HG02642 (cell line): Measurements from ENCODE around the gene KLHL2.
"Not testable (repeated sequence)": the region's sequence is repeated elsewhere in the genome, so short reads cannot be mapped to it uniquely, and the experiment has no call there.

Source experiments
- ATAC-seq: cut with Tn5 transposase; IDR thresholded peaks from one replicate; pipeline ENCODE4 v1.9.1; 2021; ENCODE audit warnings: mild to moderate bottlenecking; ENCODE audit not compliant: unreplicated experiment, poor library complexity

Gene KLHL2

DNA sequence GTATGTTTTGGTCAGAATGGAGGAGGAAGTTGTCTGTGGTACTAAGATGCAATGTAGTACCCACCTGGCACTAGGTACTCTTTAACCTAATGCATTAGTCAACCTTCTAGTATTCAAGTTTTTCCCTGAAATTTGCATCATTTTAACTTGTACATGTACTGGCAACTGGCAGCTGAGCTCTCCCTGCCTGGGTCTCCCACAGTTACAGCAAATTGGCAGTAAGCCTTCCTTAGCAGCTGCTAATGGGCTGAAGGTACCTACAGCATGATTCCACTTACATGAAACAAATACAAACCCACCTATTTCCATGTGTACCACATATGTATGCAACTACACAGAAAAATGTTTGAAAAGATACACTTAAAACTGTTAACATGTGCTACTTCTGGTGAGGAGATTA is 8.1 kb upstream of the KLHL2 start:
- no peak for ATAC-seq

DNA sequence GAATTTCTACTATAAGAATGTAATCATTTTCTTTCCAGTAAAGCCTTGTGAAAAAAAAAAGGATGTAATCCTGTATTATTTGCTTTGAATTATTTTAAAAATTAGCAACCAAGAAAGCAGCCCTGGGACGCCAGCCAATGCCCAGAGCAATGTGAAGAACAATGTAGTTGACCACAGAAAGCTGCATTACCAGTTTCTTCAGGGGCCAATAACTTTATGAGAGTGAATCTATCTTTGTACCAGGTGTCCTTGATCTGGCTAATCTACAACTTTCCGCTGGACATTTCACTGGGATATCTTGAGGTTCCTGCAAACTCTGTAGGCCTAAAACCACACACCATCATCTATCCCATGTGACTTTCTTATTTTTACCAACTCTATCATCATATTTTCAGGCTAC is 7.6 kb upstream of the KLHL2 start:
- no peak for ATAC-seq

DNA sequence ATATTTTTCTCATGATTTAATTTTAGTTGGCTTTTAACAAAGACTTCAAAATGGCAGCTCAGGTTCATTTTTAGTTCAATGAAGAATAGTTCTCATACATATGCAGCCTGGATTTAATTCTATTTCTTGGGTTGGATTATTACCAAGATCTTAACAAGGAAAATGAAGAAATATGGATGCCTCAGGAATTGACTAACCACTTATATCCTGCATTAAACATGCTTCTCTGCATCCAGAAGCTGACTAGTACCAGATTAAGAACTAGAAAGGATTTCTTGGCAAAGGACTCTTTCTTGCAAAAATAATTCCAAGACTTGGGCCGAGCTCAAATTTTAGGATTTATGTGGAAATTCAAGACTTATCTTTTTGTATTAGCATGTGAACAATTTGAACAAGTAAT is 5.6 kb upstream of the KLHL2 start:
- ATAC-seq, result no peak

DNA sequence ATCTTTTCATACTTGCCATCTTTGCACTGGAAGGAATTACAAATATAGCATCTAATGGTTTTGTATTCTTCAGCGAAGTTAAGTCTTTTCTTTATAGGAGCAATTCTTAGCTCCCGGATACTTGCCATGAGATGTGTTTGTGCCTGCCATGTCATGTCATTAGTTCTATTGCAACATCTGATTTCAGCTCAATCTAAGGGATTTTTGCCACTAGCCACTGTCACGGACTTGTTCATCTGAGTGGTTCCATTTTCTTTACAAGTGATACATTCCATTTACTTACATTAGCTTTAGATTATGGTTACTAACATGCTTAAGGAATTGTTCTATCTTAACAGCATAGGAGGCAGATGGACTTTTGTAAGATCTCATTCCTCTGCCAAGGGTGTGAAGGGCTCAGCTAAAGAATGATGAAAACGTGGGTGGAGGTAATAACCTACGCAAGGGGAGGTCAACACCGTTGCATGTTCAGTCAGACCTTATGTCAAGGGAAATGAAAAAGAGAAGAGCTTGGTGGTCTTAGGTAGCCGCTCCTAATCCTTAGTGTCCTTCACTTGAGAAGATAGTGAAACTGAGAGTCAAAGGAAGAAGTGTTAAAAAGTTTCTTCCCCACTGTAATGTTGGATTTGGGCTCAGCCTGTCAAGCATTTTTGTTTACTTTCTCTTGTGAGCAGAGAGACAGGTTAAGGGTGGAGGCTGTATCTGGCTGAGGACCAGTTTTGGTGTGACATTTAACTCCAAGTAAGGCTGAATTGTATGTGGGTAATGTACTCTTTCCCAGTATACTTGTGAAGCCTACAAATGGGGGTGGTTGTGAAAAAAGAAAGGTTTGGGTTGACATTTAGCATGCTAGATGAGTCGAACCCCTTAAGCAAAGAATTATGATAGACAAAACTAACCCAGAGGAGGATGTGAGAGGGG is 3.6 kb upstream of the KLHL2 start:
- ATAC-seq, result no peak

DNA sequence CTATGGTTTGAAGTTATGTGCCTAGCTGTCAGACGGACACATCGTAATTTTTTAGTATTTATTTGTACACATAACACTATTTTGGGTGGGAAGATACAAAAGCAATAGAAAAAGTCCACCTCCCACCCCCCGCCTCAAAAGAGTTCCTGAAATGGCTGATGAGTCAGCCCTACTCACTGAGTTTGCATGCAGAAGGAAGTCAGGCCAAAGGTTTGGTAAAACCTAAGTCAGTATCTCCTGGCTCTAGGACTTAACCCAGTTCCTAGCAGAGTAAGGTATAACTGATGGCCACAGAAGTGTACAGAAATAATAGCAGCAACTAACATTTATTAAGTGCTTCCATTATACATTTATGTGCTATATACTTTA is 2.9 kb upstream of the KLHL2 start:
- ATAC-seq, result no peak

DNA sequence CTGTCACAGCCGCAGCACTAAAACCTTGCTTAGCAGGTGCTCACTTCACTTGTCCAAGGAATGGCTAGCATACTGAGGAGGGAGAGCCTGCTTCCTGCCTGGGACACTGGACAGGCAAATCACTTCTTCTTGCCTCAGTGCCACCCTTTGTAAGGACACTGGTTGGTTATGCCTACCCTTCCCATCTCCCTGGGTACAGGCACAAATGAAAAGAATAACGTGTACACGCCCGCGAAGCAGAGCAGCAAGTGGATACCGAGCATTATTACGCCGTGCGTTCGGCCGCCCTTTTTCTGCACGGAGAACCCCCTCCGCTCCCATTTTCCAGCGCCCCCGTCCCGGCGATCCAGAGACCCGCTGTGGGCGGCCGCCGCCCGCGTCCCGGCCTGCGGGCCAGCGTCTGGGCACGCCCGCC is 338 bp upstream of the KLHL2 start:
- ATAC-seq, result peak; percentile 34

DNA sequence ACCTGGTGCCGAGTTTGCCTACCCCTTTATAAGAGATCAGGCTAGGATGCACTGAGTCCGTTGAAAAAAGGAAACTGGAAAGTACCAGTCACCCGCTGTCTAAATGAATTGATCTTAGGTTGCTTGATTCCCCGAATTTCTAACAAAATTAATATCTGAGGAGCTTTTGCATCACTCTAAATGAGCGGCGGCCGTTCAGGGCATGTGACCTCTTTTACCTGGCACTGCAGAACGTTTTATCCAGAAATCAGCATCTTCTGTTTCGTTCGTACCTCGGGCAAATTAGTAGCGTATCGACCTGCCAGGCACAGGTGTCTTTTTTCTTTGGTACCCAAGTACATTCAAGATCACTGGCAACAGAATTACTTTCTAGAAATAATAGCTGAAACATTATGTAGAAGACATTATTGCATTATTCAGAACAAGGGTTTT is 876 bp downstream of the KLHL2 start:
- ATAC-seq, result no peak

DNA sequence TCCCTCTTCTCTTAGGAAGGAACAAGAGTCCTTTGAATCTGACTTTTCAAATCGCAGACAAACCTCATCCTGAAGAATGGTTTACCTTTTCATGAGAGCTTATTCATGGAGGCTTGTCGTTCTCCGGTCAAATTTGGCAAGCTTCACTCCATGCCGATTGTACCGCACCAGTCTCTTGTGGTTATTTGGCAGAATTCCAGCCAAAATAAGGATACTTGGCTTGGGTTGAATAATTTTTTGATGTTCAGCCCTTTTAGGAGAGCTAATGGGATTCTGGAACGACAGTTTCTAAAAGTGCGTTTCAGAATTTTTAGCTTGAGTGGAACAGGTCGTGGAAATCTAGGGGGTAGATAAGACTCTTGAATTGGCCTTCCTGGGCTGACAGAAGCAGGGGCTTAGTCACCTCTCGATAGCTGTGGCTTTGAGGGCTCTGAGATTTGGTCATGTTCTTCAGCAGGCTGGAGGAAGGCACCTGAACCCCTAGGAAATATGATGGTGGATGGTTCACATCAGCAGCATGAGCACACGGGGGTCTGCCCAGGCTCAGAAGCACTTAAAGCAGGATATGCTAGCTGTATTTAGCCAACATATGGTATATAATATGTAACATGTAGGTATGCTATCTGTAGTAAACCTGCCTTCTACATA is 1.5 kb downstream of the KLHL2 start:
- ATAC-seq, result no peak

DNA sequence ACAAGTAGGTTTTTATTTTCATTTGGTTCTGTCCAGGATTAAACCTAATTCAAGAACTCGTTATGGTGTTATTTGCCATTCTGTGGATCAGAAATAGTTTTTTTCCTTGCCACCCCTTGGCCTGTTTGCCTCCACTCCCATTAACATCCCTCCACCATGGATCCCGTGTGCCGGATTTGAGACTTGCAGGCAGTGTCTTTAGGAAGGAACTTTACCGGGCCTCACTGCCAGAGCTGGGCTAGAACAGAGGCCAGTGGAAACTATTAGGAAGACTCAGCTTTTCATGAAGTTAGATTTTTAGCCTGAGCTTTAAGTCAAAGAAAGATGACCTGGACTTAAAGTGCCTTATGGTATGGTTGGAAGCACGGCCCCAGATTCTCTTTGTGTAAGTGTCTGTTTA is 2.4 kb downstream of the KLHL2 start:
- no peak for ATAC-seq

DNA sequence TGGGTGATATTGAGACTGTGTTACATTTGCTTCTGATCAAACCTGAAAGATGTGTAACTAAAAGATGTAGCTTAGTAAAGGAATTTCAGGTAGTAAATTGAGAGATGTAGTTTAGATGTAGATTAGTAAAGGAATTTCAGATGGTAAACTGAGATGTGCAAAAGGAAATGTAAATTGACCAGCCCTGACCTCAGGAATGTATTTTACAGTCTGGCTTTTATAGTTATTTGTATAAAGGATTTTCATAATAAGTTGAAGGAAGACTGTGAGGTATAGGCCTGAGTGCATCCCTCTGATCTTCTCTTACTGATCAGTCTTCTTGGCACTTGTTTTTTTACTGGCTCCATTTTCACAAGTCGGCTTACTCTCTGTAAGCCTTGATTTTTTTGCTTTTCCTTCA is 3.2 kb downstream of the KLHL2 start:
- ATAC-seq, result no peak

DNA sequence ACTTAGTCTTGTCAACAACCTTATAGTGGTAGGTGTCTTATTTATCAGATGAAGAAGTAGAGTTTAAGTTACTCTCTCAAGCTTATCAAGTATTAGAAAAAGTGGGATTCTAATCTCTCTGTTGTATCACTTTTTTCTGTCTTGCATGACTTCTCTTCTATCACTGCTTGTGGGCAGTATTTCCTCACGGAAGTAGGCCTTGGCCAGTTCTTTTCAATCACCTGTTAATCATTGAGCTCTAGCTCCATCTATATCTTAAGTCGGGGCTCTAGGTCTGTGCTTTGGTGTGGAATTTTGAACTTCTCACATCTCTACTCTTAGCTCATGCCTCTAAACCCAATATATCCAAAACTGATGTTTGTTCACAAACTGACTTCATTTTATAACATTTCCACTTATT is 5.3 kb downstream of the KLHL2 start:
- ATAC-seq, result not testable (repeated sequence)

DNA sequence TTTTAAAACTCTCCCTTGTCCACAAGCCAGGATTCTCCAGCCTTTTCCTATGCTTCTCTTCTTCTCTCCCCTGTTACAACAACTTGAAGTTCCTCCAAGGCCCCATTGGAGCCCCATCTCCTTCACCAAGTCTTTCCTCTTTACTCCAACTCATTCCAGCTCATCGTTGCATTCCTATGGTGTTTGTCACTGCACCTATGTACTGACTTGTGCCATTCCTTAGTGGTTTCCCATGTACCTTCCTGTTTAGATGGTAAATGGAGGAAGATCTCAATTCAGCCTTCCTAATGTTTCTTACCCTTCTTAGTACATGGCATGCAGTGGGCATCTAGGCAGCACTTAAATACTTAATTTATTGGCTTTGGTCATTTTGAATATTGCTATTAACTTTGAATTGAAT is 6.0 kb downstream of the KLHL2 start:
- ATAC-seq, result not testable (repeated sequence)

DNA sequence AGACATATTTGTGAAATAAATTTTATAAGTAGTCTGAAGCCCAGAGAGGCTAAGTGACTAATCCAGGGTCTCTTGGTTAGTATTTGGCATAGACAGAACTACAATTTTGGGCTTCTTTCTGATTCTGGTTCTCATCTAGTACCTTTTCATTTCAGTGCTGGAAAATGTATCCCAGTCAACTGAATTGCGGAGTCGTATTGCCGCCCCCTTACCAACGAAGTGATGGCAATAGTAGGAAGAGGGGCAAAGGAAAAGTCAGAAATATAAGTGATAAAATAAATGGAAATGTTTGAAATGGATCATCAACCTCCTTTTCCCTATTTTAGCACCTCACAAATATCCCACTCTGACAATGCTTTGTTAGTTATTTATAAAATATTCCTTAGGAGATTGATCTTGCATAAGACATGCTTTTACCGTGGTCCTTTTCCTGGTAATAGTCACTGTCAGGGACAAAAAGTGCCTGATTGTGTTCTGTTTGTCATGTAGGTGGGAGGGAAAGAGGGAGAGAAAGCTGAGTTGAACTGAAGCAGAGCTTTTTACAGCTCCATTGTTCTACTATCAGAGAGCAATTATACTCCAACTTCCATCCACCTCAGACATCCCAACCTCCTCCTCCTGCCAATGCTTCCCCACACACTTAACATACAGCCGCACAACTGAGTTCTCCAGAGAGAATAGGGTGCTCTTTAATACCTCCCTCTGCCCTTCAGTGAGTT is 6.8 kb downstream of the KLHL2 start:
- ATAC-seq, result not testable (repeated sequence)

DNA sequence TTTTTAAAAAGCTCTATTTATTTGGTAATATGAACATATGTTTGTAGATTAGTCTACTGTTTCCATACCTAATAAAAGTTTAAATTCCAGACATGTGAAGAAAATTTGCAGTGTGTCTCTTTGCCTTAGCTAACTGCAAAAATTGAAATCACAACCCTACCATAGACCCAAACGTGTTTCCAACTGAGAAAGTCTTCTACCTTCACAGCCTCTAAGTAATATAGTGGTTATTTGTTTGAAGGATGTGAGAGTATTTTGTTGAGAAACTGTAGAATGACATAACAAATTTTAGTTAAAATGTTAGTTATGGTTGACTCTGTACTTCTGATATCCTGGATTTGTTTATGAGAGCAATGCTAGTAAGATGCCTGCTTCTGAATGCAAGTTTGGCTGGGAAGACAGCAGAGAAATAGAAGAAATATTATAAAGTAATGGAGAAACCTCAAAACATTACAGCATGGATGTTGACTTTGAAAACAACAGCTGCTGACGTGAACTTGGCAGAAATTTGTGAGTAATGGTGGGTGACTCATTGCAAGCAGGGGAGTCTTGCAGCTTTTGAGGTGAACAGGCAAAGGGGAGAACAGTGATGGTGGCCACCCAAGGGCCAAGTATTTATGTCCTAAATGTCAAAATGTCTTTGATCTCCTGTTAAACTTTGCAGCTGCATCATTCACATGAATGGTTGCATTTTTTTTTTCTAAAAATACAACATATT is 7.8 kb downstream of the KLHL2 start:
- ATAC-seq, result peak; percentile 60

DNA sequence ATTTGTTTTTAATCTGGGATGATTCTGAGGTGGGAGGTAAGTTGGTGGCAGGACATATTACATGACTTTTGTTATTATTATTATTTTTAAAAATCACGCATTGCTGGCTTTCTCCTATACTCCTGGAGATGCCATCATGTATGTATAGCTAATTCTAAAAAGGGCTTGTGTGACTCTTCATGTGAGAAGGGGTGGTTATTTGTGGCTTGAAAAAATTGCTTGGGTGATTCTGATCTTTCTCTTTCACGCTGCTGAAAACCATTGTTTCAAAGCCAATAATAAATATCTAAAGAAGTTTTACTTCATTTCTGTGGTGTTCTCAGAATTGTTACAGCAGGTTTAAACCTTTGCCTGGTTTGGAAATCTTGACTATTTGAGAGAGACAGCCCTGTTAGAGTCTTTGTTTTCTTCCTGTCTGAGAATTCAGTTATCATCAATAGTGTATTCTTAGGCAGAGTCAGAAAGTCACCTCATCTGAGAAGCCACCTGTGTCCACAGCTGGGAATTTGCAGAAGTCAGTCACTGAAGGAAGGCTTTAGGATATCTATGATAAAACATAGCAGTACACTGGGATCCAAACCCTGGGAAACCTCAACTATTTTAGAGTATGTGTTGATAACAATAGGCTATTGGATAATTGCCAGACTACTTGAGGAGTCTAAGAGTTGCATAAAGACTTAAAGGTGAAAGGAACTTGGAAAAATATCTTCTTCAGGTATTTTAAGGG is 8.6 kb downstream of the KLHL2 start:
- ATAC-seq, result peak; percentile 69

DNA sequence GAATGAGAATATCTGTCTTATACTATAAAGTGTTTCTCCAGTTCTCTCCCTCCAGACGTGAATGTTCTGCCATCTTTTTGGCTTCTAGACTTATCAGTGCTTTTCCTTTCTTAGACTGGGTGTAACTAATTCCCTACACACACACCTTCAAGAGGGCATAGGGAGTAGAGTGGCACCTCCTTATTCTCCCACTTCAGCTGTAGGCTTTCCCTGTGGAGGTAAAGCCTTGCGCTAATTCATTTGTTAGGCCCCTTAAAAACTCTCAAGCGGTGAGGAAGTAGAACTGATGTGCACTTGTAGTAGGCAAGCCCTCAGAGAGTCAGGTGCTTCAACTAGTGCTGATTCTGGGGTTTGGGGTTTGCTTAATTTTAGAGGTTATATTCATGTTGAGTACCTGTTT is 10.0 kb downstream of the KLHL2 start:
- no peak for ATAC-seq

DNA sequence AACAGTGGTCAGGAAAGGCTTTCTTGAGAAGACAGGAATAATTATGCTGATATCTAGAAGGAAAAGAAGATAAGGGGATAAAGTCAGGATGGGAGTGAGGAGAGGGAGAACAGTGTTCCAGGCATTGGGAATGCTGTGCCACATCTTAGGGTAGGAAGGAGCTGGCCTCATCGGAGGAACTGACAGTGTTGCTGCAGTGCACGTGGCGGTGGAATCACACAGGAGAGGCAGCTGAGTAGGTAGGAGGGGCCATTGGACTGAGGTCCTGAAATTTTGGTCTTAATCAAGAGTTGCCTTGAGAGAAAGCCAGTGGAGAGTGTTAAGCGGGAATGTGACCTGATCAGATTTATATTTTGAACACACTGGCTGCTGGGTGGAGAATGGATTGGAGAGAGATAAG is 13.9 kb downstream of the KLHL2 start:
- ATAC-seq, result not testable (repeated sequence)

DNA sequence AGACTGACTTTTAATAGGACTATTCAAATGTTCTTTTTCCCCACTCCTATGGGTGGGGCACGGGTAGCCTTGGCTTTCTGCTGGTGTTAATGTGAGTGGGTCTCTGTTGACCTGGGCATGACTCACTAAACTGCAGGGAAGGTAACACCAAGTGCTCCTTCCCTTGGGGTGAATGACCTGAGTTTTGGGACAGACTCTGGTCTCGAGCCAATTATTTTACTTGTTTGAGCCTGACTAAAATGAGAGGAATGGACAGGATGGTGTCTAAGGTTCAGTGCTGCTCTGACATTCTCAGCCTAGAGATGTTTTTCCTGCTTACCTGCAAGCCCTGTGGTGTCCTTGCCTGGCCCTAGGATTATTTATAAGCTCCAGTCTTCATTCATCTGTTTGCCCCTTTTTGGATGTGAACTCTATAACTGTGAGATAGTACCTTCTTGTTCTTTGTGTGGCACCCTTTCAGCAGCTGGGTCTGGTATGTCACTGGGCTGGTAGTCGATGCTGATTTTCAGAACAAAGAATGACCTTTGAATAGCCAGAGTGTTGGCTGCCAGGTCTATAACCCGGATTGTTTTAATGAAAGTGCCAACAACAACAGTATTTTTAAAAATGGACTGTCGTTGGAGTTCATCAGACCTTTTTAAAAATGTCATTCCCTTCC is 14.8 kb downstream of the KLHL2 start:
- ATAC-seq, result not testable (repeated sequence)

DNA sequence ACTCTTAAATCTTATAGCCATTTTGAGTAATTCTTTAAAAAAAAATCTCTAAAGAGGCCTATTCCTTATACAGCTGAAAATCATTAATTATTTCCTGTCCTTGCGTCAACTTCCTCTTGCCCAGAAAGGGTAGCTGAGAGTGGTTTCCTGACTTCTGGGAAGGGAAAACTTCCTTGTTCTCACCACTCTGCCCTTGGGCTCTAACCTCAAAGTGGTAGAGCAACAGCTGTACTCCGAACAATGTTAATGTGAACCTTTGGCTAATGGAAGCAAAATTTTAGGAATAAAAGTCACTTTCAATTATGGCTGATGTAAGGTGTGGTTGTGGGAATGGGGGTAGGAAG is 15.3 kb downstream of the KLHL2 start:
- no peak for ATAC-seq
